Muscle of back (tissue), 11 donors: ENCODE results near the gene ANAPC10. TPM values are rescaled to one million over a fixed set of nuclear protein-coding genes. Genes with fewer than 3 reads are reported as not detected.
"Not testable (repeated sequence)": the region's sequence is repeated elsewhere in the genome, so short reads cannot be mapped to it uniquely, and the experiment has no call there.

Source experiments
- DNase-seq, 3 donors: peaks; one replicate each; pipeline versions ENCODE4 v3.0.0 to v3.0.0-alpha.2; 2013
- polyA plus RNA-seq, 10 donors: library from polyadenylated mRNA; unstranded; fragments of 120-200 nt; gene quantifications; one replicate each; pipeline ENCODE4 v1.2.1, GENCODE V29; 2013; ENCODE audit not compliant: insufficient read length in 10 of 10

ANAPC10 gene
- polyA plus RNA-seq, 10 donors: 17.0 to 20.8 (median 18.5) TPM

DNA sequence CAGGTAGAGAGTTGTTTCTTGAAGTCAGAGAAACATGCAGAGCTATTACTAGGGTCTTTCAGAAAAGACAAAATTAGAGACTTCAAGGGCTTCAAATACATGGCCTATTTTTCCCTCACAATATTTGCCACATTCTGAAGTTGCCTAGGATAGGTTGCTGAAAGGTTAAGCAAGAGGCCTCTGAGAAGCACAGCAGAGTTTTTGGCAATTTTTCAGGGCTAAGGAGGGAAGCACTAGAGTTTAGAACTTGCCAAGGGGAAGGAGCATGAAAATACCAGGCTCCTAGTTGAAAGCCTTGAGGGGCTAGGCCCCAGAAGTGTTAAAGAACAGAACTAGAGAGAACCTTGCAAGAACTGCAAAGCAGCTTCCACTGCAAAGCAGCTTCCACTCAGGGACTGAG, 86.4 kb downstream of the ANAPC10 start:
- DNase-seq: no peak

DNA sequence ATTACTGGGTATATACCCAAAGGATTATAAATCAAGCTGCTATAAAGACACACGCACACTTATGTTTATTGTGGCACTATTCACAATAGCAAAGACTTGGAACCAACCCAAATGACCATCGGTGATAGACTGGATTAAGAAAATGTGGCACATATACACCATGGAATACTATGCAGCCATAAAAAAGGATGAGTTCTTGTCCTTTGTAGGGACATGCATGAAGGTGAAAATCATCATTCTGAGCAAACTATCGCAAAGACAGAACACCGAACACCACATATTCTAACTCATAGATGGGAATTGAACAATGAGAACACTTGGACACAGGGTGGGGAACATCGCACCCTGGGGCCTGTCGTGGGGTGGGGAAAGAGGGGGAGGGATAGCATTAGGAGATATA, 87.7 kb downstream of the ANAPC10 start:
- not testable (repeated sequence) for DNase-seq

DNA sequence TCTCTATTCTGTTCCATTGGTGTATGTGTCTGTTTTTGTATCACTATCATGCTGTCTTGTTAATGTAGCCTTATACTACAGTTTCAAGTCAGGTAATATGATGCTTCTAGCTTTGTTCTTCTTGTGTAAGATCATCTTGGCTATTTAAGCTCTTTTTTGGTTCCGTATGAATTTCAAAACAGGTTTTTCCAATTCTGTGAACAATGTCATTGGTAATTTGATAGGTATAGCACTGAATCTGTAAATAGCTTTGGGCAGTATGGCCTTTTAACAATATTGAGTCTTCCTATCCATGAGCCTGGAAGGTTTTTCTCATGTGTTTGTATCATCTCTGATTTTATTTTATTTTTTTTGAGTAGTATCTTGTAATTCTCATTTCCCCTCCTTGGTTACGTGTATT, 94.3 kb downstream of the ANAPC10 start:
- DNase-seq: no peak

DNA sequence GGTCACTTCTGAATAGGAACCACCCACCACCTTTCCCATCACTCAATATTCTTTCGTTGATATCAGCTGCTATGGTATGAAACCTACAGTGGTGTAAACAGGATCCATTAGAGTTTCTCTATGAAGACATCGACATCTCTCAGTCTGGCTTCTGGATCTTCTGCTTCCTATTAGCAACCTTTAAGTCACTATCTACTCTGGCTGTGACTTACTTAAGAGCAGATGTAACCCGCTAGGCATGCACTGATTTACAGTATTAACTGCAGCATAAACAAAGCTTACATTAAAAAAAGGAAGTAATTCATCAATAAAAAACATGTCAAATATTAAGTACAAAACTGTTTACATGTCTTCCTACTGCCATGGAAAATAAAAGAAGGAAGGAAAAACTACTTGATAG, 96.4 kb downstream of the ANAPC10 start:
- no peak for DNase-seq

DNA sequence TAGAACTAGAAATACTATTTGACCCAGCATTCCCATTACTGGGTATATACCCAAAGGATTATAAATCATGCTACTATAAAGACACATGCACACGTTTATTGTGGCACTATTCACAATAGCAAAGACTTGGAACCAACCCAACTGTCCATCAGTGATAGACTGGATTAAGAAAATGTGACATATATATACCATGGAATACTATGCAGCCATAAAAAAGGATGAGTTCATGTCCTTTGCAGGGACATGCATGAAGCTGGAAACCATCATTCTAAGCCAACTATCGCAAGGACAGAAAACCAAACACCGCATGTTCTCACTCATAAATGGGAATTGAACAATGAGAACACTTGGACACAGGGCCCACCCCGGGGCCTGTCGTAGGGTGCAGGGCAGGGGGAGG, 97.3 kb downstream of the ANAPC10 start:
- not testable (repeated sequence) for DNase-seq

DNA sequence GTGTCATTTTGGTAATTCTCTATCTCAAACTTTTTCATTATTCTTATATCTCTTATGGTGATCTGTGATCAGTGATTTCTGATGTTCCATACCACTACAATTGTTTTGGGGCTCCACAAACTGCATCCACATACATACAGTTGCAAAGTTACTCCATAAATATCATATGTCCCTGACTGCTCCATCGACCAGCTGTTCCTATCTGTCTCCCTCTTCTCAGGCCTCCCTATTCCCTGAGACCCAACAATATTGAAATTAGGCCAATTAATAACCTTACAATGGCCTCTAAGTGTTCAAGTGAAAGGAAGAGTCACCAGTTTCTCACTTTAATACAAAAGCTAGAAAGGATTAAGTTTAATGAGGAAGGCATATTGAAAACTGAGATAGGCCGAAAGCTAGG, 108.7 kb downstream of the ANAPC10 start:
- DNase-seq: peak in 2 of 3 donors; percentile 23 to 32

DNA sequence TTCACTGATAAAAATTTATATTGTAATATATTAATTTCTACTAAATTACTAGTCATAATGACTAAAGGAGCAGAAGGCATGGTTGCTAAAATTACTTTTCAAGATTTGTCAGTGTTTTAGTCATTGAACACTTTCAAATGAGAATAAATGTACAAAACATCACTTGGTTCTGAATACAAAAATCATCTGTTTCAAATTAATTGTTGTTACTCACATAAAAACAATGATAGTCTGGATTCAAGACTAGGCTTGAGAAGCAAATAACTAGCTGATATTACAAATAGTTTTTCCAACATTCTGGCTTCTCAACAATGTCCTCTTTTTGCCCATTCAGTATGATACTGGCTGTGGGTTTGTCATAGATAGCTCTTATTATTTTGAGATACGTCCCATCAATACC, 112.5 kb downstream of the ANAPC10 start:
- peak in 1 of 3 donors; percentile 10 for DNase-seq

DNA sequence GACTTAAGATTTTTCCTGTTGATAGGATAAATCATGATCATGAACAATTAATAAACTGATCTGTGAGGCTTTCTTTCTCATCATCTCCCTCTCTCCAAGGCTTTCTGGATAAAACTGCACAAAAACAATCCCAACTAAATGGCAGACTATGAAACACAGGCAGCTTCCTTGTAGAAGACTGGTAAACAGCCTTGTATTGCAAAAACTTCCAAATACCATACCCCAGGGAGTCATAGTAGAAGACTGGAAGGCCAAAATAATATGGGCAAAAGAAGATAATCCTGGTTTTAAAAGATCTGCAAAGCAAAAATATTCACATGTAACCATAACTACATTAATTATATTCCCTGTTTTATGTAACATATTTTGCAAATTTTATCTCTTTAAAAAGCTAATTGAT, 113.0 kb downstream of the ANAPC10 start:
- DNase-seq: no peak

DNA sequence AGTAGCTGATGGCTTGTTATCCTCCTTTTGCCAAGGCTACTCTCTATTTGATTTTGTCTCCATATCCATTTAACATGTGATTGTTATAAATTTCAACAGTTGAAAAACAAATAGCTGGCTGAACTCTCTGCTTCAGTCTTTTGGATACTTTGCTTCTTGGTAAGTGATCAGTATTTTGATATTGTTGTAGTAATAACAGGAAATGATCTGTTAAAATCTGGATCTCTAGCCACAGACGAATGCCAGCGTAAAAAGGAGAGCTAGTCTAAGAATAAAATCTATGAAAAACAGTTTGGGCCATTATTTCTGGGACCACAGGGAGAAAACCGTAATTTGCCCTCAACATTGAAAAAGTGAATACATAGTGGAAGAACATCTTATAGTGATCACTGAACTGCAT, 113.8 kb downstream of the ANAPC10 start:
- DNase-seq: peak in 1 of 3 donors; percentile 12

DNA sequence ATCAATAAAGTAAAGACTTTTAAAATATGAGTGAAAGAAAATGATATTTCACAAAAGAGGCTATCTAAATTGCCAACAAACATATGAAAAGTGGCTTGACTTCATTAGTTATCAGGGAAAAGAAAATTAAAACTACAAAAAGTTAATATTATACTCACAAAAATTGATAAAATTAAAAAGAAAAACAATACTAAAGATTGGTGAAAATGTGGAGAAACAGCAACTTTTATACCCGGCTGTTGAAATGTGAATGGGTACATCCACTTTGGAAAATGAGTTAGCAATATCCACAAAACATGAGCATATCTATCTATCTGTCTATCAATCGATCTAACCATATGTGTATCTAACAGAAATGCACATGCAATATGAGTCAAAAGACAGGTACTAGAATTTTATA, 122.3 kb downstream of the ANAPC10 start:
- DNase-seq: no peak

DNA sequence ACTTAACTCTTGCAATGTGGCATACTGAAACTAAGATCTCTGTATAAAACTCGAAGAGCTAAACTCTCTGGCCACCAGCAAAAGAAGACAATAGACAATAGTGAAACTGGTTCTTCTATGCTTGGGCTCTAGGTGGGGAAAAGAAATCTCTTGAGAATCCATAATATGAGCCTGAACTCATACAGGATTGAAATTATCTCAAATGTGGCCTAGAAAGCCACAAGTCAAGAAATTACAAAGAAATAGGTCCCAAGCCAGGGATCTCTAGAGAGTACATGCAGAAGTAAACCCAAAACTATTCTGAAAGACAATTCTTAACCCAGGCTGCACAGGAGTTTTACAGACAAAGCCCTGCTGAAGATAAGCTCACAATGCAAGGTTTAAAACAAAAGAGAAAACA, 127.4 kb downstream of the ANAPC10 start:
- DNase-seq: no peak

DNA sequence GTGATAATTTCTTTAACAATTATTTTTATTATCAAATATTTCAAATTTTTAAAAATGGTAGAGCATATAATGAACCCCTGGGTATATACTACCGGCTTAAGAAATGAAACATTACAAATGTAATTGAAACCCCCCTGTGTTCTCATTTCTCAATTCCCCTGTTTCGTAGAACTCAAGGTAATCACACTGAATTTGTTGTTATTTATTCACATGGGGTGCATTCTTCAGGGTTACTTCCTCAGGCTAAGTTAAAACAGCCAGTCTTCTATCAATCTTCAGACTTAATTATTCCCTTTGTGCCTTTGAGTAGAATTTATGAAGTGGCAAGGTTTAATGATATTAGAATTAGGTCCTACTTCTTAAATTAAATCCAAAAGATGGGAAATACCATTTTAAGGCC, 128.2 kb downstream of the ANAPC10 start:
- no peak for DNase-seq

DNA sequence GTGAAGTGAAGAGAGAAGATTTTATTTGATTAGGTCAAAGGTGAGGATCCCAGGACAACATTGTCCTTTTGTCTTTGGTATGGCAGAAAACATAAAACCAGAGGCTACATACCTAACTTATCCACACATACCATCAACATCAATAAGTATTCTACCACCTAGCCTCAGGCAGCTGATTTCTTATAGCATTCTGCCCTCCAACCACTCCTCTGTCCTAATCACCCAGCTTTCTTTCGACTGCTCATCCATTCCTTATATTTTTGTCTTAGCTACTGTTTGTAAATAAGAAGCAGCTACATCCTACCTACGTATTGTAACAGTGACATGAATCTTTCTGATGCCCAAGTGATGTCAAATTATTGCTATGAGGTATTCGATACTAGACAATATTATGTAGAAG, 129.4 kb downstream of the ANAPC10 start:
- DNase-seq: no peak

DNA sequence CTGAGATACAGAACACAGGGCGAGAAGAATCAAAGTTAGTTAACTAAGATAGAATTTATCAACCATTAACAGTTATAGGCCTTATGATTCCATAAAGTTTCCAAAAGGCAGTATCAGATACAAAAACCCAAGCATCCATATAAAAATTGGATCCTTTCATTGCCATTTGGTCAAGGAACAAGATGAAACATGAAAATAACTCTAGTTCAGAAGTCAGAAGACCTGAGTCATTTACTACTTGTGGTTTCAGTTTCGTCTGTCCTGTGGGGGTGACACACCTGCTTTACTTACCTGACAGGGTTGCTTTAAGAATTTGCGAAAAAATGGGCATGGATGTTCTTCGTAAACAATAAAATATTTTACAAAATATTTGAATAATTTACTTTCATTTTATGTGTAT, 130.8 kb downstream of the ANAPC10 start:
- no peak for DNase-seq

DNA sequence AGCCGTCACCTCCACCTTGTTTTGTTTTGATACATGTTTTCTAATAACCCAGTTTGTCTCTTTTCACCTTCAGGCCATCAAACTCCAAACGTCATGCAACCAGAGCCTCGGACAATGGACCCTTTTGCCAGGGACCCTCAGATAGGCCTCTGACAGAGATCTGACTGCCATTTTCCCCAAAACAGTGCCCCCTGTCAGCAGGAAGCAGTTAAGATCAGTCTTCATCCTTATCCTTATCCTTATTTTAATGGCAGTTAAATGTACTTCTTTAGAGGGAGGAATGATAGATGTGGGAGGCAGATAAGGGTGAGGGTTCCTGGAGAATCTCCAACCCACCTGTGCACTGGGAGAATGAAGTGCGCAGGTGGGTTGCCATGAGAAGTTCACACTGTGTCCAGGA, 135.7 kb downstream of the ANAPC10 start:
- no peak for DNase-seq

DNA sequence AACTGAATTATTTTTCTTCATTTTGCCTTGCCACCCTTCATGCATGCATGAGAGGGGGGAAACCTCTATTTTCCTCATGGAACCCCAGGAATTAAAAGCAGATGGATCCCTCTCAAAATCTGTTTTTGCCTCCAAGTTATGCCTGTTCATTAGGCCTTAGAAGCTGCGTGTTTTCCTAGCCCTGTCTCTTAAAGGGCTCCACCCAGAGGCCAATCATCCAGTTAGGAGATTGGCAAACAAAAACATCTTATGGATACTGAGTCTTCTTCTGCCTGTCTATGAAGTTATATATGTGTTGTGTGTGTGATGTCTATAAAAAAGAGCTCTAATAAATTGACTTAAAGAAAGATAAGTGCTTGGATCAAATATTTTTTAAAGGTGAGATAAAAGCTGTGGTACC, 142.9 kb downstream of the ANAPC10 start:
- DNase-seq: no peak

DNA sequence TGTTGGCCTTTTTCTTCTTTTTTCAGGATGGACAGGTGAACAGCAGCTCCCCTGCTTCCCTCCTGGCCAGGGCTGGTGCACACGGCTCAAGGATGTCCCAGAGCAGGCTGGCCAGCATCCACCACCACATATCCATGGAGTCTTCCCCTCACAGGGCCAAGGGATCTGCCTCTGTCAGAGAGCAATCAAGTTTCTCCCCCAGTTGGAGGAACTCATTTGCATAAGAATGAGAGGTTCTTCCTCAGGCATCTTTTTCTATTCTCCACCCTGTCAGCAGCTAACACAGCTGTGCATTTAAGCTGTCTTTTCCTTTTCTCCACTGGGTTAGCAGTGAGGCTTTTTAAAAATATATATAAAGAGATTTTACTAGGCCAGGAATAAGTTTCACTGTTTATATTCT, 143.8 kb downstream of the ANAPC10 start:
- no peak for DNase-seq

DNA sequence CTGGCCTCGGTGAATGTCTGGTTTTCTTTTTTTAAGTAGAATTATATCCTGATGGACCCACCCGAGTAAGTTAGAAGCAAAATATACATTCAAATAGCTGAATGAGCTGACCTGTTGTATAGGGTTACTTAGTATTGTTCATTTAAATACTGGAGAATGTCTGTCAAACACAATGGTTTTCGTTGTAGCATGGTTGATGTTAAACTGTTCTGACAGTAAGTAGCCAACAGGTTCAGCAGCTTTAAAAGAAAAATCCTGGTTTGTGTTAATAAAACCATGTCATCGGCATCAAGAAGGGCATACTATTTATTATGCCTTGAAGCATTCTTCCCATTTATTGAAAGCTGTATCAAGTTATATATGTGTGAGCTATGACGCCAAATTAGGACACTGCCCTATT, 149.6 kb downstream of the ANAPC10 start:
- DNase-seq: no peak

DNA sequence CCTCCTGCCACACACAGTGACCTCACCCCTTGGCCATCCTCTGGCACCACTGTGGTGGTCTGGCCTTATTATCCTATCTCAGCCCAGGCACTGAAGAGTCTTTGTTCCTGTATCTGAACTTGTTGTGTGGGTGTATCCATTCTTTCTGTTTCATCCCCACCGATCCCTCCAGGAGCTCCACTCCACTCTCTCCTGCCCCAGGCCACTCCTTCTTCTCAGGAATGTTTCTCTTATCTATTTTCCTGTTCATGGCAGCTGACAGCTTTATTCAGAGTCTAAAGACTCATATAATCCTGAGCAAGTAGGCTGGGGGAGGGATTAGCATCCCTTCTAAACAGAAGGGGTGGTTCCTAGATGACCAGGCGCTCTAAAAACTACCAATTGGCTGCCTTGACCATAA, 150.0 kb downstream of the ANAPC10 start:
- no peak for DNase-seq

Other genes starting within 250 kb of the ANAPC10 start
- gene ABCE1, start 115 bp upstream of the ANAPC10 start, polyA plus RNA-seq: 10 to 100 TPM; 53.2 to 71.3 (median 63.9) TPM
- gene OTUD4, start 82.4 kb upstream of the ANAPC10 start, polyA plus RNA-seq: 100 to 1,000 TPM in 1 of 10 donors, 10 to 100 TPM in 9; 54.0 to 102 (median 75.1) TPM